PC-3 (cell line): ENCODE measurements around the gene FOXL1. TPM values are rescaled to one million over a fixed set of nuclear protein-coding genes. Genes with fewer than 3 reads are reported as not detected.

Experiments
- ATAC-seq: fragments of 200-7000 bp; cut with Tn5 transposase; 2 replicates; pipeline ENCODE4 v1.9.1; 2020; ENCODE audit warnings: mild to moderate bottlenecking, moderate library complexity
- BruUV-seq: library from RNA; stranded (reverse); fragments of 400-500 nt; replicated peaks from 2 replicates; lab custom pipeline; 2021; lab: Mats Ljungman, UMichigan
- CTCF ChIA-PET: fragments of 300-600 bp; sonication (Branson Sonifier 250); formaldehyde crosslinking; loops from one replicate; lab custom pipeline; 2022; ENCODE audit warnings: antibody characterized with exemption; lab: Charles Lee
- POLR2A ChIA-PET: fragments of 300-600 bp; sonication (Branson Sonifier 250); formaldehyde crosslinking; loops from one replicate; lab custom pipeline; 2022; ENCODE audit warnings: antibody characterized with exemption; ENCODE audit not compliant: unreplicated experiment; lab: Charles Lee
- DNase-seq: peaks from one replicate; pipeline ENCODE4 v3.0.0-alpha.2; 2015
- H2AFZ ChIP-seq: fragments of 300-600 bp; sonication (generic); 2 replicates; pipeline ENCODE4 v1.6.0; 2016; ENCODE audit warnings: antibody characterized with exemption, low read length
- H3F3A ChIP-seq: fragments of 300-600 bp; sonication (generic); one replicate; pipeline ENCODE4 v1.6.0; 2017; ENCODE audit warnings: antibody characterized with exemption, low read length, control low read depth, mild to moderate bottlenecking; ENCODE audit not compliant: unreplicated experiment
- H3K27ac ChIP-seq: fragments of 300-600 bp; sonication (generic); 2 replicates; pipeline ENCODE4 v1.5.1; 2016; ENCODE audit warnings: mild to moderate bottlenecking, low read length
- H3K27me3 ChIP-seq: fragments of 300-600 bp; sonication (generic); 2 replicates; pipeline ENCODE4 v1.6.1; 2016; ENCODE audit warnings: low read length, mixed read lengths
- H3K36me3 ChIP-seq: fragments of 300-600 bp; sonication (generic); 2 replicates; pipeline ENCODE4 v1.6.1; 2016; ENCODE audit warnings: low read depth, mixed run types, low read length, mixed read lengths
- H3K4me1 ChIP-seq: fragments of 300-600 bp; sonication (generic); 2 replicates; pipeline ENCODE4 v1.5.1; 2016; ENCODE audit warnings: low read length; ENCODE audit not compliant: insufficient read depth
- H3K4me2 ChIP-seq: fragments of 300-600 bp; sonication (generic); 2 replicates; pipeline ENCODE4 v1.6.0; 2016; ENCODE audit warnings: low read length
- H3K4me3 ChIP-seq: fragments of 300-600 bp; sonication (generic); 2 replicates; pipeline ENCODE4 v1.5.1; 2016; ENCODE audit warnings: mild to moderate bottlenecking, low read length, mixed read lengths
- H3K79me2 ChIP-seq: fragments of 300-600 bp; sonication (generic); 2 replicates; pipeline ENCODE4 v1.6.1; 2017; ENCODE audit warnings: low read length, mixed read lengths
- H3K9ac ChIP-seq: fragments of 300-600 bp; sonication (generic); 2 replicates; pipeline ENCODE4 v1.6.0; 2016; ENCODE audit warnings: mild to moderate bottlenecking, low read length
- H3K9me2 ChIP-seq: fragments of 300-600 bp; sonication (generic); replicated peaks from 2 replicates; pipeline ENCODE4 v1.6.1; 2016; ENCODE audit warnings: mixed run types, low read length, mixed read lengths
- H3K9me3 ChIP-seq: fragments of 300-600 bp; sonication (generic); 2 replicates; pipeline ENCODE4 v1.6.1; 2016; ENCODE audit warnings: low read length, mixed read lengths
- H4K20me1 ChIP-seq: fragments of 300-600 bp; sonication (generic); 2 replicates; pipeline ENCODE4 v1.6.1; 2016; ENCODE audit warnings: low read length, mixed read lengths
- CTCF ChIP-seq: fragments of 300-600 bp; sonication (generic); conservative IDR thresholded peaks from 2 replicates; pipeline ENCODE4 v1.5.1; 2017; ENCODE audit warnings: antibody characterized with exemption, low read depth, mild to moderate bottlenecking, low read length
- EZH2 ChIP-seq: fragments of 300-600 bp; sonication (generic); IDR thresholded peaks from one replicate; pipeline ENCODE4 v1.6.1; 2017; ENCODE audit warnings: antibody characterized with exemption, mild to moderate bottlenecking, low read length; ENCODE audit not compliant: unreplicated experiment
- EZH2phosphoT487 ChIP-seq: fragments of 300-600 bp; sonication (generic); IDR thresholded peaks from 2 replicates; pipeline ENCODE4 v1.6.1; 2018; ENCODE audit warnings: mild to moderate bottlenecking, antibody characterized with exemption, low read length, borderline replicate concordance
- intact Hi-C: fragments of 100-400 bp; cut with micrococcal nuclease; formaldehyde crosslinking; loops from 2 replicates; pipeline ENCODE4 v1.9.0; 2023
- total RNA-seq: library from RNA; depleted of rRNA; stranded (reverse); fragments of >200 nt; gene quantifications from 2 replicates; pipeline ENCODE4 v1.2.3, GENCODE V29; 2014

Gene FOXL1
- total RNA-seq, 1 experiment from 2014 or later: 8.1 TPM

GRCh38 chr16:86565181-86565631 is 13.1 kb upstream of the FOXL1 start:
- no peaks in the 10 kb centered on the region for H3K9me3 ChIP-seq
- H3K27me3 ChIP-seq: no peaks in the 10 kb centered on the region
- peaks cover 15% of the 10 kb centered on the region for H3K4me1 ChIP-seq
- no peaks in the 10 kb centered on the region for H3K9me2 ChIP-seq
- DNase-seq (no peak), ATAC-seq (no peak)
- TF ChIP-seq EZH2phosphoT487 (no peak), CTCF (no peak), EZH2 (no peak)
- peak overlapping the region; percentile 54 for H3K27ac ChIP-seq
- ChIA-PET POLR2A (interaction anchor here (0.5 to 0.7 kb wide), 4 partner anchors 20 to 318 kb away, joined by 3 to 8 read pairs (median 6); no protein-coding TSS in a partner anchor), CTCF (interaction anchor here (0.6 to 1.4 kb wide), 6 partner anchors 100 to 1204 kb away, joined by 3 to 22 read pairs (median 4); no protein-coding TSS in a partner anchor)
- H3K4me2 ChIP-seq: peak overlapping the region; percentile 92; the same call in 1 of the 2 replicates
- H4K20me1 ChIP-seq: no peaks in the 10 kb centered on the region
- BruUV-seq: no TSS peak
- no peak overlapping the region for H3K4me3 ChIP-seq
- no peaks in the 10 kb centered on the region for H3K36me3 ChIP-seq
- intact Hi-C loops: no loop called here
- H3F3A ChIP-seq: no peaks in the 10 kb centered on the region
- H2AFZ ChIP-seq: peak overlapping the region; percentile 82; the same call in 1 of the 2 replicates
- no peaks in the 10 kb centered on the region for H3K79me2 ChIP-seq
- H3K9ac ChIP-seq: peak overlapping the region; percentile 69; the same call in 1 of the 2 replicates

- Histone ChIP-seq H4K20me1 (no peaks in the 10 kb centered on the region), H3K36me3 (no peaks in the 10 kb centered on the region), H3K4me1 (peaks cover 15% of the 10 kb centered on the region), H3K79me2 (no peaks in the 10 kb centered on the region), H3K9me3 (no peaks in the 10 kb centered on the region), H3K4me2 (no peak overlapping the region), H3K27ac (no peak overlapping the region), H3K9ac (no peak overlapping the region), H3K9me2 (no peaks in the 10 kb centered on the region), H3K27me3 (no peaks in the 10 kb centered on the region), H3K4me3 (no peak overlapping the region), H2AFZ (no peak overlapping the region), H3F3A (no peaks in the 10 kb centered on the region)
- no TSS peak for BruUV-seq
- TF ChIP-seq EZH2 (no peak), CTCF (no peak), EZH2phosphoT487 (no peak)
- DNase-seq (no peak), ATAC-seq (no peak)
- ChIA-PET POLR2A (no interaction called here), CTCF (no interaction called here)
- intact Hi-C loops: no loop called here
These were observed 12.5 kb upstream of the FOXL1 start for GRCh38 chr16:86565644-86566511.

GRCh38 chr16:86566601-86566965 is 11.8 kb upstream of the FOXL1 start, which contains the start of gene FOXC2:
FOXC2 (plus strand) TSS chr16:86566829; CDS start chr16:86567336, 507 bp downstream.
- H3K27ac ChIP-seq: no peak within 1 kb of the TSS
- DNase-seq: no peak
- H3K9me2 ChIP-seq: no peaks in the 10 kb centered on the region
- no peak within 1 kb of the TSS for H2AFZ ChIP-seq
- ATAC-seq: no peak
- ChIA-PET POLR2A (no interaction called here), CTCF (no interaction called here)
- H3K36me3 ChIP-seq: no peaks in the 10 kb centered on the region
- no peaks in the 10 kb centered on the region for H3F3A ChIP-seq
- intact Hi-C loops: no loop called here
- BruUV-seq: no TSS peak
- peaks cover 15% of the 10 kb centered on the region for H3K4me1 ChIP-seq
- no peaks in the 10 kb centered on the region for H3K9me3 ChIP-seq
- H3K9ac ChIP-seq: no peak within 1 kb of the TSS
- H4K20me1 ChIP-seq: no peaks in the 10 kb centered on the region
- no peaks in the 10 kb centered on the region for H3K27me3 ChIP-seq
- TF ChIP-seq EZH2phosphoT487: no peak
- TF ChIP-seq EZH2: no peak
- TF ChIP-seq CTCF: no peak
- no peak within 1 kb of the TSS for H3K4me3 ChIP-seq
- H3K79me2 ChIP-seq: no peaks in the 10 kb centered on the region
- no peak within 1 kb of the TSS for H3K4me2 ChIP-seq
